ENCODE measurements around the gene STAC. TPM values are rescaled to one million over a fixed set of nuclear protein-coding genes. Genes with fewer than 3 reads are reported as not detected.
"Not testable (repeated sequence)": the region's sequence is repeated elsewhere in the genome, so short reads cannot be mapped to it uniquely, and the experiment has no call there.

Gene STAC
- total and polyA plus RNA-seq, 12 donors, result 1.3 to 12.0 (median 3.4) TPM

DNA sequence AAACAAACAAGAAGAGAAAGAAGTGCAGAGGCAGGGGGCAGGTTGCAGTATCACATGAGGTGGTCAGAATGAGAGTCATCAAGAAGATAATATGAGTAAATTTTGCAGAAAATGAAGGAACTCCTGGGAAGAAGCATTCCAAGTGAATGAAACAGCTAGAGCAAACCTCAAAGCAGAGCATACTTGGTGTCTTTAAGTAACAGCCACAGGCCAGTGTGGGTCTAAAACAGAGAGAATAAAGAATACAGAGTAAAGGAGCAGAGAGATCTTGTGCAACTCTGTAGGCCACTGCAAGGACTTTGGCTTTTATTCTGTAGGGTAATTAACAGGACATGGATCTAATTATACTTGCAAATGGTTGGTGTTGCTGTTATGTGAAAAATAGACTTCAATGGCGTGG, 81.3 kb downstream of the STAC start:
- intact Hi-C loops (cut with DNase I), result no loop called here
- TF ChIP-seq POLR2A (IDR thresholded peaks at IDR 0.05), result no peak
- no peak for TF ChIP-seq CTCF (IDR thresholded peaks at IDR 0.05)

DNA sequence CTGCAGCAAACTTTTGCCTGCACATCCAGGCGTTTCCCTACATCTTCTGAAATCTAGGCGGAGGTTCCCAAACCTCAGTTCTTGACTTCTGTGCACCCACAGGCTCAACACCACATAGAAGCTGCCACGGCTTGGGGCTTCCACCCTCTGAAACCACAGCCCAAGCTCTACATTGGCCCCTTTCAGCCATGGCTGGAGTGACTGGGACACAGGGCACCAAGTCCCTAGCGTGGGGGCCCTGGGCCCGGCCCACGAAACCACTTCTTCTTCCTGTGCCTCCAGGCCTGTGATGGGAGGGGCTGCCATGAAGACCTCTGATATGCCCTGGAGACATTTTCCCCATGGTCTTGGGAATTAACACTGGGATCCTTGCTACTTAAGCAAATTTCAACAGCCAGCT, 91.7 kb downstream of the STAC start:
- H3K4me3 ChIP-seq; H3K36me3 ChIP-seq (replicated peaks in 1 of 2); intact Hi-C loops (cut with DNase I); H3K27ac ChIP-seq; H3K27me3 ChIP-seq; DNase-seq; H3K9me3 ChIP-seq (replicated peaks in 1 of 3); H3K4me1 ChIP-seq (replicated peaks in 1 of 2): not testable (repeated sequence)
- 81 to 96% (median 90%) methylated on average over 5 to 6 of the region's 6 CpGs for WGBS, 4 donors

More for the DNA sequence above, 81.3 kb downstream of the STAC start:
- no peaks in the 10 kb centered on the region for H3K4me1 ChIP-seq (replicated peaks in 1 of 2)
- 50 to 100% (median 88%) methylated on average over 1 of the region's 1 CpG for WGBS, 4 donors
- no peaks in the 10 kb centered on the region for H3K27me3 ChIP-seq
- no peak overlapping the region for H3K27ac ChIP-seq
- H3K4me3 ChIP-seq, result no peak overlapping the region
- no peak for DNase-seq
- H3K36me3 ChIP-seq (replicated peaks in 1 of 2), result no peaks in the 10 kb centered on the region
- H3K9me3 ChIP-seq (replicated peaks in 1 of 3), result no peaks in the 10 kb centered on the region

DNA sequence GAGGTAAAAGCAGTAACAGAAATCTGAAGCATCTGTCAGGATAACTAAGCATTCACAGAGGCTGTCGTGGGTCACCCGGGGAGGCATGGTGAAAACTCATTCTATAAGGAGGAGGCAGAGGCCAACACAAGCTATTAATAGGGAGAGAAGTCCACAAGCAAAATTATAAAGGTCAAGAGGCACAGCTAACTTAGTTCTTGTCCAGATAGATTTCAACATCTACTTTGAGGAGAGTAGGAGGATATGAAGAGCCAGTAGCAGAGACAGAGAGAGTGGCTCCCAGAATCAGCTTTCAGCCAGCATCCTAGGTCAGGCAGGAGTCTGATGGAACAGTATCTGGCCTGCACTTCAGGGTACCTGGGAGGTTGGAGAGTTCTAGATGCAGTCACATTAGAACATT, 95.3 kb downstream of the STAC start:
- DNase-seq, result no peak
- Histone ChIP-seq H3K4me3 (no peak overlapping the region), H3K9me3 (replicated peaks in 1 of 3) (no peaks in the 10 kb centered on the region), H3K4me1 (replicated peaks in 1 of 2) (peaks cover 0 to 9% of the 10 kb centered on the region in 2 donors), H3K27ac (no peak overlapping the region), H3K27me3 (no peaks in the 10 kb centered on the region), H3K36me3 (replicated peaks in 1 of 2) (no peaks in the 10 kb centered on the region)
- 79 to 90% (median 86%) methylated on average over 2 of the region's 2 CpGs for WGBS, 4 donors
- intact Hi-C loops (cut with DNase I), result no loop called here
- TF ChIP-seq CTCF (IDR thresholded peaks at IDR 0.05), result no peak
- TF ChIP-seq POLR2A (IDR thresholded peaks at IDR 0.05), result no peak

DNA sequence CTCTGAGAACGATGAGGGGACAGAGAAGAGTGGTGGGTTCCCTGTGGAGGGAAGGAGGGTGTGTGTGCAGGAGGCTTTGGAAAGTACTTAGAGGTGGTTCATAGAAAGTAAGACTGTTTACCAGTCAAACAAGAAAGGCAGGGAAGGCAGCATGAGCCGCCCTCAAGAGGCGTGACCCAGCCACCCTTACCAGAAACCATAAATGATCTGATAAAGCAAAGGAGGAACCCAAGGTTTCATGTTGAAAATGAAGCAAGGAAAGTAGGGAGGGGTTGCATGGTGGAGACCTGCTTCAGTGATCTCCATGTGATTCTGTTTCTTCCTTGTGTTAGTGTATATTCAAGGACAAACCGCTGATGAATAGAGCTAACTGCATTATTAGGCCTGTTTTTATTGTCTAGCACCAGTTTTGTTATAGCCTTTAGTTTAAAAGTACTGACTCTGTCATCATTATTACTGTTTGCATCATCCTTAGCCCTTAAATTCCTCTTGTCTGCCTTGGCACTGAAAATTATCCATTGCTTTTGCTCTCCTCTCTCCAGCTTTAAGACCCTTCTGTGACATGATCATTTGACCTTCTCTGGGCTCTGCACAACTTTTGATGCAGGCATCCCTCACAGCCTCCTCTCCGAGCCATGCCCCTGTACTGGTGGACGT, 96.1 kb downstream of the STAC start:
- H3K27ac ChIP-seq, result no peak overlapping the region
- no peaks in the 10 kb centered on the region for H3K27me3 ChIP-seq
- intact Hi-C loops (cut with DNase I), result no loop called here
- DNase-seq, result no peak
- WGBS, 4 donors, result 72 to 91% (median 87%) methylated on average over 5 to 6 of the region's 6 CpGs
- peaks cover 0 to 9% of the 10 kb centered on the region in 2 donors for H3K4me1 ChIP-seq (replicated peaks in 1 of 2)
- H3K36me3 ChIP-seq (replicated peaks in 1 of 2), result no peaks in the 10 kb centered on the region
- H3K9me3 ChIP-seq (replicated peaks in 1 of 3), result no peaks in the 10 kb centered on the region
- TF ChIP-seq POLR2A (IDR thresholded peaks at IDR 0.05), result no peak
- TF ChIP-seq CTCF (IDR thresholded peaks at IDR 0.05), result no peak
- no peak overlapping the region for H3K4me3 ChIP-seq

GRCh38 chr3:36477655-36478054, 97.4 kb downstream of the STAC start:
- DNase-seq, result peak in 1 of 7 donors; percentile 13
- intact Hi-C loops (cut with DNase I), result no loop called here
- no peaks in the 10 kb centered on the region for H3K9me3 ChIP-seq (replicated peaks in 1 of 3)
- WGBS, 4 donors, result 62 to 71% (median 65%) methylated on average over 7 of the region's 7 CpGs
- TF ChIP-seq CTCF (IDR thresholded peaks at IDR 0.05) (no peak), POLR2A (IDR thresholded peaks at IDR 0.05) (no peak)
- no peaks in the 10 kb centered on the region for H3K36me3 ChIP-seq (replicated peaks in 1 of 2)
- H3K27ac ChIP-seq, result no peak overlapping the region
- H3K4me1 ChIP-seq (replicated peaks in 1 of 2), result peaks cover 0 to 9% of the 10 kb centered on the region in 2 donors
- H3K4me3 ChIP-seq, result no peak overlapping the region
- H3K27me3 ChIP-seq, result no peaks in the 10 kb centered on the region
